Panc1 (cell line): ENCODE data around the gene TGFB3. TPM values are rescaled to one million over a fixed set of nuclear protein-coding genes. Genes with fewer than 3 reads are reported as not detected.

Experiments used
- ATAC-seq: fragments of 200-7000 bp; cut with Tn5 transposase; 2 replicates; pipeline ENCODE4 v1.9.1; 2020; ENCODE audit warnings: mild to moderate bottlenecking, moderate library complexity
- BruUV-seq: library from RNA; stranded (reverse); fragments of 400-500 nt; replicated peaks from 2 replicates; lab custom pipeline; 2021; lab: Mats Ljungman, UMichigan
- CTCF ChIA-PET: fragments of 300-600 bp; sonication (Branson Sonifier 250); formaldehyde crosslinking; loops from one replicate; lab custom pipeline; 2022; ENCODE audit warnings: antibody characterized with exemption; lab: Charles Lee
- POLR2A ChIA-PET: fragments of 300-600 bp; sonication (Branson Sonifier 250); formaldehyde crosslinking; loops from one replicate; lab custom pipeline; 2022; ENCODE audit warnings: antibody characterized with exemption; lab: Charles Lee
- DNase-seq: peaks from one replicate; pipeline ENCODE4 v3.0.0-alpha.2; 2010; ENCODE audit warnings: low read depth, low spot score
- H3K27ac ChIP-seq: 2 replicates; pipeline ENCODE4 v1.5.1; 2011; ENCODE audit warnings: mild to moderate bottlenecking, low read length, inconsistent platforms
- H3K27me3 ChIP-seq: fragments of 200-500 bp; sonication (Bioruptor generic); 2 replicates; pipeline ENCODE4 v1.6.0; 2014; ENCODE audit warnings: low read length, inconsistent platforms; ENCODE audit not compliant: control insufficient read depth, insufficient read depth
- H3K36me3 ChIP-seq: fragments of 200-500 bp; sonication (Bioruptor generic); 2 replicates; pipeline ENCODE4 v1.5.1; 2014; ENCODE audit warnings: inconsistent platforms, mild to moderate bottlenecking, low read length, moderate library complexity; ENCODE audit not compliant: control insufficient read depth, insufficient read depth
- H3K4me1 ChIP-seq: 2 replicates; pipeline ENCODE4 v1.5.1; 2011; ENCODE audit warnings: inconsistent platforms, mild to moderate bottlenecking, low read length, moderate library complexity; ENCODE audit not compliant: control insufficient read depth, insufficient read depth
- H3K4me3 ChIP-seq, 2 experiments: 2 replicates each; pipeline ENCODE4 v1.5.1; 2011 to 2012; ENCODE audit warnings: low read depth in 2 of 2, low read length in 2 of 2, mild to moderate bottlenecking in 2 of 2, inconsistent platforms in 1 of 2, moderate library complexity in 1 of 2
- H3K9me3 ChIP-seq: fragments of 200-500 bp; sonication (Bioruptor generic); 2 replicates; pipeline ENCODE4 v1.5.1; 2014; ENCODE audit warnings: low read depth, mild to moderate bottlenecking, inconsistent platforms, low read length, moderate library complexity; ENCODE audit not compliant: control insufficient read depth, insufficient read depth
- CTCF ChIP-seq: fragments of 450-650 bp; IDR thresholded peaks from 2 replicates; pipeline ENCODE4 v1.5.1; 2017; ENCODE audit warnings: mild to moderate bottlenecking
- POLR2AphosphoS5 ChIP-seq: IDR thresholded peaks from 2 replicates; pipeline ENCODE4 v1.6.1; 2012; ENCODE audit warnings: mild to moderate bottlenecking, low read depth, low read length, moderate library complexity
- REST ChIP-seq, 2 experiments: IDR thresholded peaks; 2 replicates each; pipeline ENCODE4 v1.6.1; 2011 to 2012; ENCODE audit warnings: low read depth in 2 of 2, control low read depth in 1 of 2, low read length in 1 of 2, mild to moderate bottlenecking in 1 of 2, moderate library complexity in 1 of 2; ENCODE audit not compliant: insufficient read depth in 1 of 2
- SIN3A ChIP-seq: IDR thresholded peaks from 2 replicates; pipeline ENCODE4 v1.6.1; 2012; ENCODE audit warnings: low read depth, mild to moderate bottlenecking, low read length, moderate library complexity, borderline replicate concordance; ENCODE audit not compliant: insufficient read depth
- TCF7L2 ChIP-seq: IDR thresholded peaks from 2 replicates; pipeline ENCODE4 v1.6.1; 2011; ENCODE audit warnings: mild to moderate bottlenecking, low read depth, low read length, inconsistent platforms
- in situ Hi-C: cut with HindIII; loops from 2 replicates; pipeline ENCODE4 v1.10.0; 2016; ENCODE audit warnings: low sequenced_read_pairs, low pct_unique_long_range_greater_than_20kb
- intact Hi-C: fragments of 100-400 bp; cut with micrococcal nuclease; formaldehyde crosslinking; loops from one replicate; pipeline ENCODE4 v1.10.0; 2022; ENCODE audit not compliant: unreplicated experiment
- total RNA-seq: library from RNA; stranded (reverse); gene quantifications from one replicate; pipeline ENCODE4 v1.2.1, GENCODE V29; 2021; ENCODE audit not compliant: unreplicated experiment

The TGFB3 gene
- total RNA-seq, 1 experiment from 2014 or later: 9.6 TPM

DNA sequence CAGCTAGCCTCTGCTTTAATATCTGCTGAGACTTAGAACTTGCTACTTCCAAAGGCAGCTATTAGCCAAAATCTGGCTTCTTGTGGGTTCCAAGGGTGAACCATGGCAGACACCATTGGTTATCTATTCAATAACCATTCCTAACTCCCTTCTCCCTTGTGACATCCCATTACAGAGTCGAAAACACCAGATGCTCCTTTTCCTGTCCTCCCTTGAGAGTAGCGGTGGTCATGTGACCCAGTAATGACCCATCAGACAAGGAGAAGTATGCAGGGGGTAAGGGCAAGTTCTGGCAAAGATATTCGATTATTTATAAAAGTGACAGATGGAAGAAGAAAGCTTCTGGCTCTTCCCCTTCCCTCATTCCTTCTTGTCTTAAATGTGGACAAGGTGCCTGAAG, 20.1 kb downstream of the TGFB3 start:
- Histone ChIP-seq H3K4me3 (no peak overlapping the region), H3K9me3 (no peaks in the 10 kb centered on the region), H3K4me1 (no peaks in the 10 kb centered on the region), H3K36me3 (no peaks in the 10 kb centered on the region), H3K27me3 (no peaks in the 10 kb centered on the region), H3K27ac (no peak overlapping the region)
- no peak for ATAC-seq
- no peak for DNase-seq
- no TSS peak for BruUV-seq
- ChIA-PET POLR2A (no interaction called here), CTCF (no interaction called here)
- TF ChIP-seq POLR2AphosphoS5 (no peak), CTCF (no peak), TCF7L2 (no peak), REST (IDR thresholded peaks at IDR 0.05; ENCODE audit: insufficient read depth in 1 of 2, low read depth in 2 of 2, low read length in 1 of 2) (no peak), SIN3A (no peak)
- intact Hi-C loops (no loop called here), in situ Hi-C loops (no loop called here)

DNA sequence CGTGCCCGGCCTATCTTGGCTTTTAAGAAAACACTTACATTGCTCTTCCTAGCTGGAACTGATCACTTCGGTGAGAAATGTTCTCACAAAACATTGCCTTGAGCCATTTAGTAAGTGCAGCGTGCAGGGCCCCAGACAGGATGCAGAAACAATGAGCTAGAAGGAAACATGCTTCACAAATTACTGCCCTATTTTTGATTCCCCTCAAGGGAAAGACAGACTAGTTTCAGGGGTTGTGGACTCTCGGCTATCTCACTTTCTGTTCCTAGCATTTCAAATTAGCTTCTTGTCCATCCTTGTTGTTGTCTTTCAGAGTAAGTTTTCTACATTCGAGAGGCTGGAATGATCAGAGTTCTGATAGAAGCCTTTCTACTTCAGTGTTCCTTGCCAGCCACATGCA, 21.6 kb downstream of the TGFB3 start:
- ATAC-seq (no peak), DNase-seq (no peak)
- POLR2A ChIA-PET: no interaction called here
- H3K36me3 ChIP-seq: no peaks in the 10 kb centered on the region
- intact Hi-C loops: no loop called here
- no peaks in the 10 kb centered on the region for H3K9me3 ChIP-seq
- no peak for TF ChIP-seq CTCF
- TF ChIP-seq POLR2AphosphoS5: no peak
- no peak for TF ChIP-seq SIN3A
- TF ChIP-seq TCF7L2: no peak
- TF ChIP-seq REST (IDR thresholded peaks at IDR 0.05; ENCODE audit: insufficient read depth in 1 of 2, low read depth in 2 of 2, low read length in 1 of 2): no peak
- H3K27me3 ChIP-seq: no peaks in the 10 kb centered on the region
- no peaks in the 10 kb centered on the region for H3K4me1 ChIP-seq
- CTCF ChIA-PET: no interaction called here
- in situ Hi-C loops: no loop called here
- H3K4me3 ChIP-seq: no peak overlapping the region
- BruUV-seq: no TSS peak
- no peak overlapping the region for H3K27ac ChIP-seq
